NCI-H226 (cell line): Measurements from ENCODE around the gene DBR1.
A peak's percentile ranks its signal among the peaks of the same experiment; 100 is the strongest.

Experiments used
- DNase-seq: peaks from one replicate; pipeline ENCODE4 v3.0.0-alpha.2; 2015

DBR1 gene

GRCh38 chr3:138118612-138119422, 55.9 kb downstream of the DBR1 start:
- peak; percentile 67 for DNase-seq

GRCh38 chr3:138114988-138115971, 59.4 kb downstream of the DBR1 start, which contains the start of gene DZIP1L:
Gene DZIP1L, minus strand, starts transcription at chr3:138115608. Its CDS starts 11,637 bp downstream, at chr3:138103971.
- peak; percentile 76 for DNase-seq

GRCh38 chr3:138114431-138114918, 60.2 kb downstream of the DBR1 start:
- DNase-seq, result peak; percentile 67

GRCh38 chr3:138113326-138113725, 61.4 kb downstream of the DBR1 start:
- no peak for DNase-seq

- no peak for DNase-seq
These were observed 62.4 kb downstream of the DBR1 start for GRCh38 chr3:138112362-138112761.
